SK-N-SH (cell line): ENCODE measurements around the gene KRT16. TPM values are rescaled to one million over a fixed set of nuclear protein-coding genes. Genes with fewer than 3 reads are reported as not detected.

ENCODE experiments used
- CTCF ChIA-PET: fragments of 300-600, 350-600 bp; formaldehyde crosslinking; extraction: SDS; loops from one replicate; lab custom pipeline; 2021; lab: Yijun Ruan, JAX
- POLR2A ChIA-PET: fragments of 350-600 bp; sonication (Branson Sonifier 250); formaldehyde crosslinking; extraction: SDS; loops from one replicate; lab custom pipeline; 2020; ENCODE audit warnings: antibody characterized with exemption, inconsistent platforms; lab: Yijun Ruan, JAX
- DNase-seq: peaks from one replicate; pipeline ENCODE4 v3.0.0; 2012
- H2AFZ ChIP-seq: fragments of 200-600 bp; sonication (generic); 2 replicates; pipeline ENCODE4 v1.8.1; 2016; ENCODE audit warnings: antibody characterized with exemption, mild to moderate bottlenecking, low read depth
- H3F3A ChIP-seq: fragments of 200-600 bp; sonication (generic); replicated peaks from 2 replicates; pipeline ENCODE3; 2016; ENCODE audit warnings: antibody characterized with exemption, mild to moderate bottlenecking; ENCODE audit not compliant: insufficient read depth
- H3K27ac ChIP-seq, 2 experiments: fragments of 200-500 bp in 1 of 2; fragments of 200-600 bp in 1 of 2; sonication (Bioruptor generic) in 1 of 2; sonication (generic), shearing (Covaris generic) in 1 of 2; 2 replicates each; pipeline versions ENCODE4 v1.5.1 to v1.6.1; 2014 to 2016; ENCODE audit warnings: low read depth in 2 of 2, inconsistent platforms in 1 of 2, low read length in 1 of 2, mild to moderate bottlenecking in 1 of 2, mixed read lengths in 1 of 2
- H3K27me3 ChIP-seq: fragments of 200-600 bp; sonication (generic), shearing (Covaris generic); 2 replicates; pipeline ENCODE4 v1.6.1; 2016; ENCODE audit warnings: mixed run types; ENCODE audit not compliant: insufficient read depth
- H3K36me3 ChIP-seq, 2 experiments: fragments of 200-500 bp in 1 of 2; fragments of 200-600 bp in 1 of 2; sonication (Bioruptor generic) in 1 of 2; sonication (generic) in 1 of 2; replicated peaks in 1 of 2; 2 replicates each; pipeline versions ENCODE3 to v1.5.1; 2014 to 2016; ENCODE audit warnings: low read length in 1 of 2, mild to moderate bottlenecking in 1 of 2; ENCODE audit not compliant: insufficient read depth in 2 of 2, control insufficient read depth in 1 of 2
- H3K4me1 ChIP-seq, 2 experiments: fragments of 200-500 bp in 1 of 2; fragments of 200-600 bp in 1 of 2; sonication (Bioruptor generic) in 1 of 2; sonication (generic), shearing (Covaris generic) in 1 of 2; 2 replicates each; pipeline versions ENCODE4 v1.5.1 to v1.6.1; 2014 to 2016; ENCODE audit warnings: low read depth in 1 of 2, low read length in 1 of 2, mixed run types in 1 of 2; ENCODE audit not compliant: insufficient read depth in 2 of 2, control insufficient read depth in 1 of 2
- H3K4me2 ChIP-seq: fragments of 200-600 bp; sonication (generic), shearing (Covaris generic); 2 replicates; pipeline ENCODE4 v1.6.1; 2017; ENCODE audit warnings: mixed run types
- H3K4me3 ChIP-seq, 2 experiments: fragments of 200-500 bp in 1 of 2; fragments of 200-600 bp in 1 of 2; sonication (Bioruptor generic) in 1 of 2; sonication (generic), shearing (Covaris generic) in 1 of 2; 2 replicates each; pipeline versions ENCODE4 v1.5.1 to v1.8.1; 2014 to 2016; ENCODE audit warnings: low read depth in 2 of 2, inconsistent platforms in 1 of 2, low read length in 1 of 2, mild to moderate bottlenecking in 1 of 2, mixed read lengths in 1 of 2, moderate library complexity in 1 of 2
- H3K79me2 ChIP-seq: fragments of 200-600 bp; sonication (generic); 2 replicates; pipeline ENCODE4 v1.8.1; 2017; ENCODE audit warnings: mild to moderate bottlenecking; ENCODE audit not compliant: insufficient read depth
- H3K9ac ChIP-seq: fragments of 200-600 bp; sonication (generic); 2 replicates; pipeline ENCODE4 v1.6.1; 2017; ENCODE audit warnings: mixed run types
- H3K9me2 ChIP-seq: fragments of 200-600 bp; sonication (generic); 2 replicates; pipeline ENCODE4 v1.6.1; 2017; ENCODE audit warnings: mixed run types
- H3K9me3 ChIP-seq: fragments of 200-600 bp; sonication (generic); 2 replicates; pipeline ENCODE4 v1.6.1; 2017; ENCODE audit warnings: mixed run types, mild to moderate bottlenecking, moderate library complexity
- H4K20me1 ChIP-seq: fragments of 200-600 bp; sonication (generic); 2 replicates; pipeline ENCODE4 v1.6.1; 2017; ENCODE audit warnings: mild to moderate bottlenecking, mixed run types; ENCODE audit not compliant: insufficient read depth
- ELF1 ChIP-seq: IDR thresholded peaks from 2 replicates; pipeline ENCODE4 v1.4.0; 2012
- EP300 ChIP-seq, 2 experiments: IDR thresholded peaks; 2 replicates each; pipeline versions ENCODE4 v1.4.0 to v1.6.1; 2012; ENCODE audit warnings: borderline replicate concordance in 1 of 2, low read depth in 1 of 2, low read length in 1 of 2
- EZH2phosphoT487 ChIP-seq: fragments of 200-600 bp; sonication (generic); IDR thresholded peaks from 2 replicates; pipeline ENCODE4 v1.6.1; 2017; ENCODE audit warnings: low read depth, mixed run types, mild to moderate bottlenecking, antibody characterized with exemption, moderate library complexity, borderline replicate concordance
- FOSL2 ChIP-seq: IDR thresholded peaks from 2 replicates; pipeline ENCODE4 v1.4.0; 2012; ENCODE audit warnings: low read depth, mild to moderate bottlenecking, moderate library complexity, borderline replicate concordance
- FOXJ3 ChIP-seq: sonication (generic); formaldehyde crosslinking; IDR thresholded peaks from 2 replicates; pipeline ENCODE4 v1.5.1; 2020; ENCODE audit warnings: mild to moderate bottlenecking, missing genetic modification reagents
- FOXM1 ChIP-seq: IDR thresholded peaks from 2 replicates; pipeline ENCODE4 v1.4.0; 2012; ENCODE audit warnings: low read depth, mild to moderate bottlenecking
- IRF3 ChIP-seq: fragments of 150-350 bp; IDR thresholded peaks from 2 replicates; pipeline ENCODE4 v1.6.1; 2016; ENCODE audit warnings: mild to moderate bottlenecking, low read depth, low read length
- MAX ChIP-seq: IDR thresholded peaks from 2 replicates; pipeline ENCODE4 v1.4.0; 2012; ENCODE audit warnings: low read depth
- MXI1 ChIP-seq: IDR thresholded peaks from 2 replicates; pipeline ENCODE4 v1.6.1; 2012; ENCODE audit warnings: mild to moderate bottlenecking, low read depth, low read length, improper control_type of control experiment
- RCOR1 ChIP-seq: fragments of 150-350 bp; IDR thresholded peaks from 2 replicates; pipeline ENCODE4 v1.6.1; 2017; ENCODE audit warnings: antibody characterized with exemption, low read length
- RXRA ChIP-seq: IDR thresholded peaks from 2 replicates; pipeline ENCODE4 v1.4.0; 2012; ENCODE audit warnings: low read depth, mild to moderate bottlenecking, borderline replicate concordance
- TAF1 ChIP-seq: IDR thresholded peaks from 2 replicates; pipeline ENCODE4 v1.6.1; 2012; ENCODE audit warnings: low read depth, mild to moderate bottlenecking, low read length, moderate library complexity, borderline replicate concordance
- YY1 ChIP-seq: IDR thresholded peaks from 2 replicates; pipeline ENCODE4 v1.4.0; 2012; ENCODE audit warnings: low read depth, mild to moderate bottlenecking
- WGBS: methylation state at CpG from one replicate; pipeline ENCODE4 v1.1.6; 2017; ENCODE audit warnings: low lambda C conversion rate; 5-methylcytosine and 5-hydroxymethylcytosine counted together
- polyA plus RNA-seq, 3 experiments: library from polyadenylated mRNA; depleted of rRNA; stranded (reverse); fragments of >200 nt; gene quantifications; 2 replicates each; pipeline ENCODE4 v1.2.3, GENCODE V29; 2012
- TF ChIP-seq, protein P1 (sequence below): IDR thresholded peaks from 2 replicates; pipeline ENCODE4; 2012
- TF ChIP-seq, protein P2 (sequence below): IDR thresholded peaks from 2 replicates; pipeline ENCODE4 v1.6.1; 2012; ENCODE audit warnings: mild to moderate bottlenecking, low read depth, low read length, moderate library complexity
- TF ChIP-seq, protein P3 (sequence below): IDR thresholded peaks from 2 replicates; pipeline ENCODE4 v1.4.0; 2012; ENCODE audit warnings: low read depth, borderline replicate concordance
- TF ChIP-seq, protein P4 (sequence below): IDR thresholded peaks from 2 replicates; pipeline ENCODE4 v1.4.0; 2012; ENCODE audit warnings: low read depth, borderline replicate concordance
- TF ChIP-seq, protein P5 (sequence below): fragments of 200-600 bp; sonication (generic); IDR thresholded peaks from 2 replicates; pipeline ENCODE4 v1.6.1; 2017; ENCODE audit warnings: antibody characterized with exemption, mild to moderate bottlenecking, moderate library complexity

KRT16 gene
- polyA plus RNA-seq, 1 of the 3 experiments (the other 2 are of a cell fraction), result not detected

DNA sequence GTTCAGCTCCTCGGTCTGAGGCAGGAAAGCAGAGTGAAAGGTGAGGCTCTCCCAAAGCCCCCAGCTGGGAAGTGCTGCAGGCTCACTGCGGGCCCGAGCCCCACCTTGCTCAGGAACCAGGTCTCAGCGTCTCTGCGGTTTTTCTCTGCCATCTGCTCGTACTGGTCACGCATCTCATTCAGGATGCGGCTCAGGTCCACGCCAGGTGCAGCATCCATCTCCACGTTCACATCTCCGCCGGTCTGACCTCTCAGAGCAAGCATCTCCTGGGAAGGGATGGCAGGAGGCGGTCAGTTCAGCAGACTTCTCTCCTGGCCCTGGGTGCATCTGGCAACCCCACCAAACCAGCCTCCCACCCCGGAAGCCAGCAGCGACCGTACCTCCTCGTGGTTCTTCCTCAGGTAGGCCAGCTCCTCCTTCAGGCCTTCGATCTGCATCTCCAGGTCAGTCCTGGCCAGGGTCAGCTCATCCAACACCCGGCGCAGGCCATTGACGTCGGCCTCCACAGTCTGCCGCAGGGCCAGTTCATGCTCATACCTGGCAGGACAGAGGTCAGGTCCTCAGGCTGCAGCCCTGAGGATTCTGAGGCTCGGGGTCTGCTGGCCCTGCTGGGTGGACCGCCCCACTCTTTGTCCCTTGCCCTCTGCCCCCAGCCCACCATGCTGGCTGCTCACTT, 1.5 kb downstream of the KRT16 start:
- ChIA-PET CTCF (interaction anchor here (0.7 to 3.8 kb wide), 8 partner anchors 18 to 701 kb away, joined by 3 to 34 read pairs (median 4); no protein-coding TSS in a partner anchor), POLR2A (no interaction called here)
- WGBS, result 82% methylated on average over 13 of the region's 25 CpGs

More for the DNA sequence above, 1.5 kb downstream of the KRT16 start:
- H3K9ac ChIP-seq, result no peak overlapping the region
- H2AFZ ChIP-seq, result no peak overlapping the region
- peaks cover 20% of the 10 kb centered on the region; the same call in 1 of the 2 replicates for H3K27me3 ChIP-seq
- H3K9me3 ChIP-seq, result no peaks in the 10 kb centered on the region
- DNase-seq, result no peak
- H3K9me2 ChIP-seq, result no peaks in the 10 kb centered on the region
- no peak overlapping the region for H3K4me2 ChIP-seq
- no peaks in the 10 kb centered on the region for H3K79me2 ChIP-seq
- H3K4me1 ChIP-seq, result no peaks in the 10 kb centered on the region; a peak in 1 of 4 replicates
- H3K4me3 ChIP-seq, result no peak overlapping the region
- H3K27ac ChIP-seq, result no peak overlapping the region
- no peaks in the 10 kb centered on the region for H3K36me3 ChIP-seq
- H3F3A ChIP-seq, result no peaks in the 10 kb centered on the region
- H4K20me1 ChIP-seq, result no peaks in the 10 kb centered on the region
- no peak for TF ChIP-seq TAF1
- TF ChIP-seq, protein P1, sequence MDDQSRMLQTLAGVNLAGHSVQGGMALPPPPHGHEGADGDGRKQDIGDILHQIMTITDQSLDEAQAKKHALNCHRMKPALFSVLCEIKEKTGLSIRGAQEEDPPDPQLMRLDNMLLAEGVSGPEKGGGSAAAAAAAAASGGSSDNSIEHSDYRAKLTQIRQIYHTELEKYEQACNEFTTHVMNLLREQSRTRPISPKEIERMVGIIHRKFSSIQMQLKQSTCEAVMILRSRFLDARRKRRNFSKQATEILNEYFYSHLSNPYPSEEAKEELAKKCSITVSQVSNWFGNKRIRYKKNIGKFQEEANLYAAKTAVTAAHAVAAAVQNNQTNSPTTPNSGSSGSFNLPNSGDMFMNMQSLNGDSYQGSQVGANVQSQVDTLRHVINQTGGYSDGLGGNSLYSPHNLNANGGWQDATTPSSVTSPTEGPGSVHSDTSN, result no peak
- no peak for TF ChIP-seq MAX
- no peak for TF ChIP-seq RXRA
- TF ChIP-seq, protein P2, sequence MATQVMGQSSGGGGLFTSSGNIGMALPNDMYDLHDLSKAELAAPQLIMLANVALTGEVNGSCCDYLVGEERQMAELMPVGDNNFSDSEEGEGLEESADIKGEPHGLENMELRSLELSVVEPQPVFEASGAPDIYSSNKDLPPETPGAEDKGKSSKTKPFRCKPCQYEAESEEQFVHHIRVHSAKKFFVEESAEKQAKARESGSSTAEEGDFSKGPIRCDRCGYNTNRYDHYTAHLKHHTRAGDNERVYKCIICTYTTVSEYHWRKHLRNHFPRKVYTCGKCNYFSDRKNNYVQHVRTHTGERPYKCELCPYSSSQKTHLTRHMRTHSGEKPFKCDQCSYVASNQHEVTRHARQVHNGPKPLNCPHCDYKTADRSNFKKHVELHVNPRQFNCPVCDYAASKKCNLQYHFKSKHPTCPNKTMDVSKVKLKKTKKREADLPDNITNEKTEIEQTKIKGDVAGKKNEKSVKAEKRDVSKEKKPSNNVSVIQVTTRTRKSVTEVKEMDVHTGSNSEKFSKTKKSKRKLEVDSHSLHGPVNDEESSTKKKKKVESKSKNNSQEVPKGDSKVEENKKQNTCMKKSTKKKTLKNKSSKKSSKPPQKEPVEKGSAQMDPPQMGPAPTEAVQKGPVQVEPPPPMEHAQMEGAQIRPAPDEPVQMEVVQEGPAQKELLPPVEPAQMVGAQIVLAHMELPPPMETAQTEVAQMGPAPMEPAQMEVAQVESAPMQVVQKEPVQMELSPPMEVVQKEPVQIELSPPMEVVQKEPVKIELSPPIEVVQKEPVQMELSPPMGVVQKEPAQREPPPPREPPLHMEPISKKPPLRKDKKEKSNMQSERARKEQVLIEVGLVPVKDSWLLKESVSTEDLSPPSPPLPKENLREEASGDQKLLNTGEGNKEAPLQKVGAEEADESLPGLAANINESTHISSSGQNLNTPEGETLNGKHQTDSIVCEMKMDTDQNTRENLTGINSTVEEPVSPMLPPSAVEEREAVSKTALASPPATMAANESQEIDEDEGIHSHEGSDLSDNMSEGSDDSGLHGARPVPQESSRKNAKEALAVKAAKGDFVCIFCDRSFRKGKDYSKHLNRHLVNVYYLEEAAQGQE, result no peak
- TF ChIP-seq, protein P3, sequence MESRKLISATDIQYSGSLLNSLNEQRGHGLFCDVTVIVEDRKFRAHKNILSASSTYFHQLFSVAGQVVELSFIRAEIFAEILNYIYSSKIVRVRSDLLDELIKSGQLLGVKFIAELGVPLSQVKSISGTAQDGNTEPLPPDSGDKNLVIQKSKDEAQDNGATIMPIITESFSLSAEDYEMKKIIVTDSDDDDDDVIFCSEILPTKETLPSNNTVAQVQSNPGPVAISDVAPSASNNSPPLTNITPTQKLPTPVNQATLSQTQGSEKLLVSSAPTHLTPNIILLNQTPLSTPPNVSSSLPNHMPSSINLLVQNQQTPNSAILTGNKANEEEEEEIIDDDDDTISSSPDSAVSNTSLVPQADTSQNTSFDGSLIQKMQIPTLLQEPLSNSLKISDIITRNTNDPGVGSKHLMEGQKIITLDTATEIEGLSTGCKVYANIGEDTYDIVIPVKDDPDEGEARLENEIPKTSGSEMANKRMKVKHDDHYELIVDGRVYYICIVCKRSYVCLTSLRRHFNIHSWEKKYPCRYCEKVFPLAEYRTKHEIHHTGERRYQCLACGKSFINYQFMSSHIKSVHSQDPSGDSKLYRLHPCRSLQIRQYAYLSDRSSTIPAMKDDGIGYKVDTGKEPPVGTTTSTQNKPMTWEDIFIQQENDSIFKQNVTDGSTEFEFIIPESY, result no peak
- no peak for TF ChIP-seq RCOR1
- no peak for TF ChIP-seq FOSL2
- no peak for TF ChIP-seq FOXM1
- TF ChIP-seq EZH2phosphoT487, result no peak
- no peak for TF ChIP-seq FOXJ3 (CRISPR knock-in tag)
- TF ChIP-seq, protein P4, sequence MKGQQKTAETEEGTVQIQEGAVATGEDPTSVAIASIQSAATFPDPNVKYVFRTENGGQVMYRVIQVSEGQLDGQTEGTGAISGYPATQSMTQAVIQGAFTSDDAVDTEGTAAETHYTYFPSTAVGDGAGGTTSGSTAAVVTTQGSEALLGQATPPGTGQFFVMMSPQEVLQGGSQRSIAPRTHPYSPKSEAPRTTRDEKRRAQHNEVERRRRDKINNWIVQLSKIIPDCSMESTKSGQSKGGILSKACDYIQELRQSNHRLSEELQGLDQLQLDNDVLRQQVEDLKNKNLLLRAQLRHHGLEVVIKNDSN, result no peak
- no peak for TF ChIP-seq EP300 (IDR thresholded peaks at IDR 0.05; ENCODE audit: borderline replicate concordance in 1 of 2, low read depth in 1 of 2, low read length in 1 of 2)
- no peak for TF ChIP-seq YY1
- TF ChIP-seq, protein P5, sequence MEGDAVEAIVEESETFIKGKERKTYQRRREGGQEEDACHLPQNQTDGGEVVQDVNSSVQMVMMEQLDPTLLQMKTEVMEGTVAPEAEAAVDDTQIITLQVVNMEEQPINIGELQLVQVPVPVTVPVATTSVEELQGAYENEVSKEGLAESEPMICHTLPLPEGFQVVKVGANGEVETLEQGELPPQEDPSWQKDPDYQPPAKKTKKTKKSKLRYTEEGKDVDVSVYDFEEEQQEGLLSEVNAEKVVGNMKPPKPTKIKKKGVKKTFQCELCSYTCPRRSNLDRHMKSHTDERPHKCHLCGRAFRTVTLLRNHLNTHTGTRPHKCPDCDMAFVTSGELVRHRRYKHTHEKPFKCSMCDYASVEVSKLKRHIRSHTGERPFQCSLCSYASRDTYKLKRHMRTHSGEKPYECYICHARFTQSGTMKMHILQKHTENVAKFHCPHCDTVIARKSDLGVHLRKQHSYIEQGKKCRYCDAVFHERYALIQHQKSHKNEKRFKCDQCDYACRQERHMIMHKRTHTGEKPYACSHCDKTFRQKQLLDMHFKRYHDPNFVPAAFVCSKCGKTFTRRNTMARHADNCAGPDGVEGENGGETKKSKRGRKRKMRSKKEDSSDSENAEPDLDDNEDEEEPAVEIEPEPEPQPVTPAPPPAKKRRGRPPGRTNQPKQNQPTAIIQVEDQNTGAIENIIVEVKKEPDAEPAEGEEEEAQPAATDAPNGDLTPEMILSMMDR, result no peak
- no peak for TF ChIP-seq MXI1
- no peak for TF ChIP-seq ELF1
- TF ChIP-seq IRF3, result no peak
